HG03378 (cell line): Measurements from ENCODE around the gene SLC6A18.
"Not testable (repeated sequence)": the region's sequence is repeated elsewhere in the genome, so short reads cannot be mapped to it uniquely, and the experiment has no call there.

Experiments
- ATAC-seq: cut with Tn5 transposase; IDR thresholded peaks from one replicate; pipeline ENCODE4 v1.9.1; 2021; ENCODE audit warnings: mild to moderate bottlenecking, moderate library complexity; ENCODE audit not compliant: unreplicated experiment

SLC6A18 gene

DNA sequence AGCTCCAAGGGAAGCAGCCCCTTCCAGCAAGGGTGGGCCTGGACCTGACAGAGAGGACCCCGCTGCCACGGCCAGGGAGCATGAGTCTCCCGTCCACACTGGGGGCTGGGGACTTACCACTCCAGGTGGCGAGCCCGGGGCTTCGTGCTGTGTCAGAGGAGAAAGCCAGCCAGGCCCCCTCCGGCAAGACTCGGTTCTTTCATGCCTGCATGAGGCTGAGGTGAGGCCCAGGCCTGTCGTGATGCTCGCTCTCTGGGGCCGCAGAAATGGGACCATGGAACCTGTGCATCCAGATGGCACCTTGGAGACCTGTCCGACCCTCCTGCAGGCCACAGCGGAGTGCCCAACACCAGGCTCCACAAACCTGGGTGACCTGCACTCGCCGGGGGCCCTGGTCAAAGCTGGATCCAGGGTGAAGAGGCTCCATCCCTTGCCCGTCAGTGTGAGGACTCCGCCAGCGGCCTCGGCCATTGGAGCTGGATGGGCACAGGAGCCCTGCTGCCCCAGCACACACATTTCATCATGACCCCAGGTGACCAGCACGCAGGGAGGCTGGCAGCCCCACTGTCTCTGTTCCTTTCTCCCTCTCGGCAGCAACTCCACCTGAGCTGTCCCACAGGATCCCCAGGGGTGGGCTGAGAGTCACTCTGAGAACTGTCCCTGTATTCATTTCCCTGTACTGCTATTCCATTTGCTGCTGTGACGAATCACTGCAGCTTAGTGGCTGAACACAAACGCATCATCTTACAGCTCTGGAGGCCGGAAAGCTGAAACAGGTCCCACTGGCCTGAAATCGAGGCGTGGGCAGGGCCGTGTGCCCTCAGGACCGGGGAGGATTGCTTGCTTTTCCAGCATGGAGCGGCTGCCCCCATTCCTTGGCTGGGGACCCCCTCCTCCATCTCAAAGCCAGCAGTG is 24.4 kb downstream of the SLC6A18 start:
- ATAC-seq, result no peak

DNA sequence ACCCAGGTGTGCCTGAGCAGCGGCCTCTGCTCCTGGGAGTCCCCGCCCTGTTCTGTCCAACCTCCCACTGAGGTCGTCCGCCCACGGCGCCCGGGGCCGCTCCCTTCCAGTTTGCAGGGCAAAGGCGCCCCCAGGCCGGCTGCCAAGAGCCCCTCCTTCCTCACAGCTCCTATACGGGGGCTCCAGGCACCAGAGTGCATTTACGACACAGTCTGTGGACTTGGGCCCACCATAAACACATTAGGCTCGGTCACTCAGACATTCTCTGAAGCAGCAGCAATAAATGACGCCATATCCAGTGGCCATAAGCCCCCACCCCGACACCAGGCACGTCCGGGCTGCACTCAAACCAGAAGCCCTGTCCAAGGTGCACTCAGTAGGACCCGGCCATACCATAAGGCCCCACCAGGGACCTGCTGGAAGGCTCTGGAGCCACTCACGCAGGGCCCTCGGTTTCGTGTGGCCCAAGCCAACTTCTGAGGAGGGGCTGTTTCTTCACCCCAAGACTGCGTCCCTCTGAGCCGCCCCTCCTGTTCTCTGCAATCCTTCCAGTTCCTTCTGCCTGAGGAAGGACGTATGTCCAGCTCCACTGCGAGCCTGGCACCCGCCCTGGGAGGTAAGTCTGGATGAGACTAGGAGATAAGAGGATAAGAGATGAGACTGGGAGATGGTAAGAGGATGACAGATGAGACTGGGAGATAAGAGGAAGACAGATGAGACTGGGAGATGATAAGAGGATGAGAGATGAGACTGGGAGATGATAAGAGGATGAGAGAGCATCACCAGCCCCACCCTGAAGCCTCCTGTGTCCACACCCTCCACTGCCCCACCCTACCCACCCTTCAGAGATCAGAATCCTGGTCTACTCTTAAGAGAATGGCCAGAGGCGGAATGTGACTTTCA is 26.7 kb downstream of the SLC6A18 start:
- ATAC-seq, result no peak

DNA sequence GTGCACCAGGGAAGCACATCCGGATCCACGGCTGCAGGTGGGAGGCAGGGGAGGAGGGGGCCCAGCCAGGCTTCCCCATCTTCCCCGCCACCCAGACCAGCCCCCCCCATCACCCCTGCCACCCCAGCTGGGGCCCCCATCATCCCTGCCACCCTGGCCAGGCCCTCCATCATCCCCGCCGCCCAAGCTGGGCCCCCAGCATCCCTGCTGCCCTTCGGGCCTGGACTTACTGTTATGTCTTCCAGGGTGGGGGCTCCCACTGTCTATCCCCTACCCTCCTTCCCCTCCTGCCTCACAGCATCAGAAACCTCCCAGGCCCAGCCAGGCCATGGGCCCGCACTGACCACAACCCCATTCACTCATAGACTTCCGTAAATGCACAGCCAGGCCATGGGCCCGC is 27.5 kb downstream of the SLC6A18 start:
- ATAC-seq, result no peak

DNA sequence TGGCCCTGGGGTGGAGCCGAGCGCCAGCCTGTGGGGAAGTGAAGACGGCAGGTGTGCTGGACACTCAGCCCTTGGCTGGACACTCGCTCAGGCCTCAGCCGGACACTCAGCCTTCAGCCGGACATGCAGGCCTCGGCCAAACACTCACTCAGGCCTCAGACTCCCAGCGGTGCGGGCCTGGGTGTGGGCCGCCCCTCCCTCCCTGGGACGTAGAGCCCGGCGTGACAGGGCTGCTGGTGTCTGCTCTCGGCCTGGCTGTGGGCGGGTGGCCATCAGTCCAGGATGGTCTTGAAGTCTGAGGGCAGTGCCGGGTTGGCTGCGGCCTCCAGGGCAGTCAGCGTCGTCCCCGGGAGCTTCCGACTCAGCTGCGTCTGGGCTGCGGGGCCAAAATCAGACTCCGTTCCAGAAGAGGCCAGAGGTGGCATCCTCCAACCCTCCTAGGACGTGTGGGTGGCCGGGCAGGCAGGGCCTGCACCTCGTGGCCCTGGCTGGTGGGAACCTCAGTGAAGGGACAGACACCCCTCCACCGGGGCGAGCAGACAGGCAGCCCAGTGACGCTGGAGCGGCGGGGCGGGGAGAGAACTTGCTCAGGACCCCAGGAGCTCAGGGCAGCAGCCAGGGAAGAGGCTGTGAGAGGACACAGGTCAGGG is 28.4 kb downstream of the SLC6A18 start:
- ATAC-seq, result no peak

DNA sequence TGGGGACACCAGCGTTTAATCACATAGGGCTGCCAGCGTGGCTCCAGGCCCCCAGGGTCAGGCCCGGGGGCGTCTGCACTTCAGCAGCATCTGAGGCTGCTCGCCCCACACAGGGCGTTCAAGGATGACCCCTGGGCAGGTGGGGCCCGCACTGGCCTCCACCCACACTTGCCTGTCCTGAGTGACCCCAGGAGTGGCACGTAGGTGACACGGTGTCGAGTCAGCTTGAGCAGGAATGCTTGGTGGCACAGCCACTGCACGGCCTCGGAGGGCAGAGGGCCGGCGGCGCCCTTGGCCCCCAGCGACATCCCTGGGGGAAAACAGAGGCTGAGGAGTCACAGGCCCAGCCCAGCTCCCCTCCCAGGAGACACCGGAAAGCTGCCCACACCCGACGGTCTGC is 29.0 kb downstream of the SLC6A18 start:
- ATAC-seq, result no peak

DNA sequence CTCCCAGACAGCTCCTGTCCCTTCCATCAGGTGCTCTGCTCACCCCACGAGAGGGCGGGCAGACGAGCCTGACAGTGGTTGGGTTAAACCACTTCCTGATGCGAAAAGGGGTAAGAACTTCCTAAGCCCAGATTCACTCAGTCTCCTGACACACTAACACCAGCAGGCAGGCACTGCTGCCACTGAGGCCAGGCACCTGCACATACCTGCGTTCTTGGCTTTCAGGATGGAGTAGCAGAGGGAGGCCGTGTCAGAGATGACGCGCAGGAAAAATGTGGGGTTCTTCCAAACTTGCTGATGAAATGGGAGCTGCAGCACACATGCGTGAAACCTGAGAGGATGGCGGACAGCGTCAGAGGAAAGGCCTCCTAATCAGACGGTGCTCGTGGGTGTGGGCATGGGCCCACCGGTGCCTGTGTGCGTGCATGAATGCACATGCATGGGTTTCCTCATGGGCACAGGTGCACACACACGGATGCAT is 29.9 kb downstream of the SLC6A18 start:
- ATAC-seq, result no peak

DNA sequence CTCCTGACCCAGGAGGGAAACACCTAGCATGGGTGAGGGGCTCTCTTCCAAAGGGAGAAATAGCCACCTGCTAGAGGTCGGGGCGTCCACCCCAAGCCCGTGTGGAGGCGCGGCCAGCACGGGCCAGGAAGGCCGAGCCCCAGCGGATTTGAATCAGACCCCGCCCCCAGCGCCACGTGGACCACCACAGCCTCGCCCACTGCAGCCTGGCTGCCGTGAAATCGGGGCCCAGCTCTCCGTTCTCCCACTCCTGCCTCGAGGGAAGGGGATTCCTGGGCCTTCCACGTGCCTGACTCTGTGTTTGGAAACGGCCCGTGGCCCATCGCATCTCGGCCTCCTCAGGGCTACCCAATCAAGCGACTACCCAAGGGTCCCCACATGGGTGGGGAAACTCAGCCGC is 31.6 kb downstream of the SLC6A18 start:
- no peak for ATAC-seq

DNA sequence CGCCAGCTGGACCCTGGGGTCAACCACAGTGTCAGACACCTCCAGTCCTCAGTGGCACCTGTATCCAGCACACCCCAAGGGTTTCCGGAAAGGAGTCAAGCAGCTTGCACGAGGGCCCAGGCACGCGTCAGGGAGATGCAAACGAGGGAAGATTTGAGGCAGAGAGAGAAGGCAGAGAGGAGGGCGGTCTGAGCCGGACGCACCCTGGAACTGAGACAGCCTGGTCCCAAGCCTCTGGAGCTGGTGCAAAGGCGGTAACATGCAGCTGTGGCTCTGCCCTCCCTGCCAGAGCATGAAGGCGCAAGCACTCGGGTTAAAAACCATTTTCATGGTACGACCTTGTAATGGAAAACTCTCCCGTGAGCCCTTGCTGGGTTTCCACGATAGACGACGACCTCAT is 32.2 kb downstream of the SLC6A18 start:
- no peak for ATAC-seq

DNA sequence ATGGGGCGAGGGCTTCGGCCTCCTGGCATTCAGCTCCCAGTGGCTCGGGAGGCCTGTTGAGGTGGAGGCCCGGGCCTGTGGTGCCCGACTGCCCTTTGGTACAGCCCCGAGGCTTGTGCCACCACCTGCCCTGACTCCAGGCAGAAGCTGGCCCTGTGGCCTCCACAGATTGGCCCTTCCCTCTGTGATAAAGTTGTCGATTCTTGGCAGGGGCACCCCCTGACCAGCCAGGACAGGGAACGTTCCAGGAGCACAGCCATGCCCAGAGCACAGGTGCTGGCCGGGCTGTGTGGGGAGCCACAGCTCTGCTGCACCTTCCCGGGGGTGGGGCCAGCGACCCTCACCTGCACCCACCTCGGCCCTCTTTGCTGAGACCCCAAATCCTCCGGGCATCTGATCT is 32.7 kb downstream of the SLC6A18 start:
- no peak for ATAC-seq

DNA sequence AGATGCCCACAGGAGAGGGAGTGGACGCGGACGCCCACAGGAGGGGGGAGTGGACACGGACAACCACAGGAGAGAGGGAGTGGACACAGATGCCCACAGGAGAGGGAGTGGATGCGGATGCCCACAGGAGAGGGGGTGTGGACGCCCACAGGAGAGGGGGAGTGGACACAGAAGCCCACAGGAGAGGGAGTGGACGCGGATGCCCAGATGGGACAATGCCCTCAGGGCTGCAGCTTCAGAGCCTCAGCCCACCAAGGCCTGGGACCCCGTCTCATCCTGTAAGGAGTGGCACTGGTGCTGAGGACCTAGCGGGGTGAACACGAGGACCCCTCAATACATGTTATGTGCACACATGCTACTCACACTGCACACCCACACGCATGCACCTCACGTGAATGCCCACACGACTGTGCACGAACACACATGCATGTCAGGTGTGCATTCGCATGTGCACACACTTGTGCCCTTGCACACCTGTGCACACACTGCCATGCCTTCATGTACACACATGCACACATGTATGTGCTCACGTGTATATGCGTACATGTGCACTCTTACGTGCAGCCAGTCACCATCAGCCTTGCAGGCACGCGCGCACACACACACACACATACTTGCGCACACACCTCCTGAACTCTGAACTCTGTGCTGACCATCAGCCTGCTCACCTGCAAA is 34.8 kb downstream of the SLC6A18 start:
- ATAC-seq, result no peak

DNA sequence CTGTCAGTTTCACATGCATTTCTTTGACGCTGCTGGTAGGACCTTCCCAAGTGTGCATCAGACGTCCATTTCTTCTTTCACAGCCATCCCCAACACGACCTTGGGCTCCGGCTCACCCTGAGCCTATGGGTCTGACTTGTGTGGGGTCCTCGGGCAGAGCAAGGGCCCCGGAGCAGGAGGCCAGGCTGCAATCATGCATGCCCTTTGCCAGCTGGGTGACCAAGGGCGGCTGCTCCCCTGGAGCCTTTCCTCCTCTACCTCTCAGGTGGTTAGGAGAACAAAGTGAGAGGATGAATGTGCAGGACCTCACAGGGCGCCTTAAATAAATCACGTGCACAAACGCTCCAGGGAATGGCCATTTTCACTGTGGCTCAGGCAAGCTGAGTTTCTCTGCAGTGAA is 36.5 kb downstream of the SLC6A18 start:
- no peak for ATAC-seq

DNA sequence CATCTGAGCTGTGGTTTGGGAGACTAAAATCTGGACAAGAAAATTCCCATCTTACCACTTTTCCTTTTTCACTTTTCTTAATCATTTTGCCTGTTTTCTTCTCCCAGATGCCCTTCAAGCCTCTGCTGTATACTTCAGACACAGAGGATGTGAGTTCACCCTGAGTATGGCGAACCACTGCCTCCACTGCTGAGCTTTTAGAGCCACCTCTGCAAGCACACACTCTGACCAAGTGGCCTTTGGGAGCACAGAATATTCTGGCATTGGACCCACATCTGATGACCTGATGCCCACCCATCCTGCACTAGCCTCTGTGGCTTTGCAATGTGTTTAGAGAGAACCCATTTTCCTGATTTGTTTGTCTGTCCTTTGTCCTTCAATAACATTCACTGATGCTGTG is 37.2 kb downstream of the SLC6A18 start:
- no peak for ATAC-seq

DNA sequence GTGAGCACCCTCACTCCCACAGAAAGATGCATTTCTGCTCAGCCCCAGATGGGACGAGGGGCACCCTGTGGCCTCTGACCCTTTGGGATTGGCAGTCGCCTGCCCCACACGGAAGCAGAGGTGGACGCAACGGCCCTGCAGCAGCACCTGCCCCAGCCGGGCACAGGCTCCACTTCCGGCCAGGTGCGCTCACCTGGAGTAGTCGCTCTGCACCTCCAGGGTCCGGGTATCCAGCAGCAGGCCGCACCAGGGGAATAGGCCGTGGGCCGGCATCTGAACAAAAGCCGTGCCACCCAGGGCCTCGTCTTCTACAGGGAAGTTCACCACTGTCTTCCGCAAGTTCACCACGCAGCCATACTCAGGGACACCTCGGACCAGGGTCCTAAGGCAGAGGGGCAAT is 39.0 kb downstream of the SLC6A18 start:
- ATAC-seq, result no peak

DNA sequence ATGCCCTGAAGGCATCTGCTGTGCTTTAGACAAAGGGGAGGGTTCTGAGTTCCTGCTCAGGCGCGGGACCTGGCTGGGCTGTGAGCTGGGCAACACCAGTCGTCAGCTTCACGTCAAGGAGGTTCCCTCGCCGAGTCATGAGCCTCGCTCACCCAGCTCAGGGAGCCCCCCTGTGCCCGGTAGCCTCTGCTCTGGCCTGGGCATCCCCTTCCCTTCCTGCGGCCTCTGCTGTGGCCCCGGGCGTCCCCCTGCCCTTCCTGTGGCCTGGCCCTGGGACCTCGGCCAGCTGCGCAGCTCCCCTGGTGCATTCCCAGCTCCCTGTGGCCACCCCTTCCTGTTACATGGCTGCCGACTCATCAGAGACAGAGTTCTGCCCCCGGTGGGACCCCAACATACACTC is 39.8 kb downstream of the SLC6A18 start:
- ATAC-seq, result no peak

DNA sequence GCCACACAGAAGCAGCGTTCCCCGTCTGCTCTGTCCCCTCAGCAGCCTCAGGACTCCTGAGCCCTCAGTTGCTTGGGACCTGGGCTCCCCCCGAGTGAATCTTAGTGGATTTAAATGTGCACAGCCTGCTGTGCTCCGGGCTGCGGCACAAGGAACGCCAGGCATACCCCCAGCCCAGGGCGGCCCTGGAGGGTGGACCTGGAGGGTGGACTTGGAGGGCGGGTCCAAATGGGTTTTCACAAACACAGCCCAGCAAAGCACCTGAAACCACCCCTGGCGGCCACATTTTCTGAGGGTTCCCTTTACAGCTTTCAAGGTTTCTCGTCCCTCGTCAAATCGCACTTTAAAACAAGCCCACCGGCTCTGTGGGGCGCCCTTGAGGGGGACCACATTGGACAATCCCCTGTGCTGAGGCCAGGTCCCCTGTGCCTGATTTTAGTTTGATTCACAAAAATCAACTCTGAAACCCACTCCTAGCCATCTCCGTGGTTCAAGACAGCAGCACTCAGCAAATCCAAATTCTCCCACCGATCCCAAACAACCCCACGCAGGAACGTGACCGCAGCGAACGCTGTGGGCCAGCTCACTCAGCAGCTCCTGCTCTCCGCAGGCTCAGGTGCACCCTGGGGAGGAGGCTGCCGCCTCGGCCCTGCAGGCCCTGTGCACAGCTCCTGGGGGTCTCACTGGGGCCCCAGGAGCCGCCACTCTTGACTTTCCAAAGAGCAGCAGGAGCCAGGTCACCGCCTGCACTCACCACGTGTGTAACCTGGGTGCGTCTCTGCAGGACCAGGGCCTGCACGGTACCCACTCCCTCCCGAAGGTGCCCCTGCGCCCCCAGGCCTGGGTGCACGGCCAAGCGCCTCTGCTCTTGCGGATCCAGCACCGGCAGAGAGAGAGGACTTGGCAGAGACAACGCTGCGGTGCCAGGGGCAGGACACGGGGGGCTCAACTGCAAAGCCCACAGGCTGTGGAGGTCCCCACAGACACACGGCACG is 40.6 kb downstream of the SLC6A18 start:
- no peak for ATAC-seq

DNA sequence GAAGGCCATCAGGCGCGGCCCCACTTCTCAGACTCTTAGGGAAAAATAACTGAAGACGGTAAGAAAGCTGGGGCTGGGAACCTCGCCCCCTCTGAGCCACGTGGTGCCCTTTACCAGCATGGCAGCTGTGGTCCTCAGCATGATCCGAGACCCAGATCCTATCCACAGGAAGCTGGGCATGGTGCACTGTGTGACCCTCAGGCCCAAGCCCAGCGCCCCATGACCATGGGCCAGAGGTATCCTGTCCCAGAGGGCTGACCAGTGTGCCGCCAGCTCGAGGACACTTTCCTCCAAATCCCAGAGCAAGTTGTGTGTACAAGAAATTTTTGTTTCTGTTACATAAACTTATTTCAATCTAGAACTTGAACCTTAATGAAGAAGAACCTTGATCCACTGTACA is 41.6 kb downstream of the SLC6A18 start:
- no peak for ATAC-seq

DNA sequence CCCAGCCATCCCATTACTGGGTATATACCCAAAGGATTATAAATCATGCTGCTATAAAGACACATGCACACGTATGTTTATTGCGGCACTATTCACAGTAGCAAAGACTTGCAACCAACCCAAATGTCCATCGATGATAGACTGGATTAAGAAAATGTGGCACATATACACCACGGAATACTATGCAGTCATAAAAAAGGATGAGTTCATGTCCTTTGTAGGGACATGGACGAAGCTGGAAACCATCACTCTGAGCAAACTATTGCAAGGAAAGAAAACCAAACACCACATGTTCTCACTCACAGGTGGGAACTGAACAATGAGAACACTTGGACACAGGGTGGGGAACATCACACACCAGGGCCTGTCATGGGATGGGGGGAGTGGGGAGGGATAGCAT is 42.3 kb downstream of the SLC6A18 start:
- ATAC-seq, result not testable (repeated sequence)

DNA sequence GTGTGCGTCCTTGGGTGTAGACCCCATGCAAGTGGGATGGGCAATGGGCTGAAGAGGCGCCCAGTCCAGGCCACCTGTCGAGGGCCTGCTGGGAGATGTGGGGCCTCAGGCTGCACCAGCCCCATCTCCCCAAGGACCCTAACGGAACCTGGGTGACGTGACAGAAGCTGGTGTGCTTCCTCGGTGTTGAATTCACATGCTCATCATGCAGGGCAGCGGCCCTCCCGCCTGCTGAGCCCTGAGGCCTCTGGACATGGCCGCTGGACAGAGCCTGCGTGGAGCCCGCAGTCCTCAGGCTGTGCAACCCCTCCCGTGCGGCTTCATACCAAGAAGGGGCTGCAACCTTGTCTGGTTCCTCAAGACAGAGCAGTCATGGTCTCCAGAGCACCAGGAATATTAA is 42.9 kb downstream of the SLC6A18 start:
- no peak for ATAC-seq

DNA sequence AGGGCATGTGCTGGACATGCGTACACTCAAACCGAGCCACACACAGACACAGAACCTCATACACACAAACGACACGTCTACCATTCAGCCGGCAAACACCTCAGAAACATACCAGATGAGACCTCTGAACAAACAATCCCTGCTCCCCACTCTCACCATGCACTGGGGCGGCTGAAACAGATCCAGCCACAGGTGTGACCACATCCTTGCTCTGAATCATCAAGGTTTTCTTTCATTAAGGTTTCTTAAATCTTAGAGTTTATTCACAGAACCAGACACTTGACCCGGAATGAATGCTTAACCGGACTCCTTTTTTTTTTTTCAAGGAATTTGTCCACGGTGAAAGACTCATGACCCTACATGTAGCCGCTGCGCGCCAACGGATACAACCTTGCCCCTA is 43.5 kb downstream of the SLC6A18 start:
- ATAC-seq, result no peak

DNA sequence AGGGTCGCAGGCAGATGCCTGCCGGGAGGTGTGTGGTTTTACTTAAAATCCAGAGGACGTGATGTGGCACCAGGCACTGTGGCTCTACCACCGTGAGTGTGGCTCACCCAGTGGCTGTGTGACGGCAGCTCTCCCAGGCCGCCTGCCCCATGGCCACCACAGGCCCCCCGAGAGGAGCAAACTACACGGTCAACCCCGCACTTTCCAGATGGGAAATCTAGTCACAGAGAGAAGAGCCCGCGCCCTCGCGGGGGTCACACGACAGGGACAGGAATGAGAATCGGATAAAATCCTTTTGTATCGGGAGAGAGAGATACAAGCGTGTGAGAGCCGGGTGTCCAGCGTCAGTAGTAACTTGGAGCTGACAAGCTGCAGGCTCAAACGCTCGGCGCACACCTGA is 45.2 kb downstream of the SLC6A18 start:
- ATAC-seq, result no peak
